Neural cell (in vitro differentiated cells): Measurements from ENCODE around the gene RGS1.

Experiments
- EP300 ChIP-seq: fragments of 450-650 bp; conservative IDR thresholded peaks from 2 replicates; pipeline ENCODE4 v1.6.1; 2014; ENCODE audit warnings: antibody characterized with exemption, mild to moderate bottlenecking, moderate library complexity; ENCODE audit not compliant: poor library complexity, severe bottlenecking
- EZH2 ChIP-seq: fragments of 200-600, 300-800 bp; shearing (Covaris generic), sonication (generic); IDR thresholded peaks from 2 replicates; pipeline ENCODE4 v1.6.1; 2014; ENCODE audit warnings: antibody characterized with exemption, low read length, borderline replicate concordance, mild to moderate bottlenecking; ENCODE audit not compliant: insufficient read depth, poor library complexity, severe bottlenecking
- POLR2AphosphoS5 ChIP-seq: IDR thresholded peaks from 2 replicates; pipeline ENCODE4 v1.6.1; 2012
- RAD21 ChIP-seq: fragments of 450-650 bp; conservative IDR thresholded peaks from 2 replicates; pipeline ENCODE4 v1.6.1; 2014; ENCODE audit warnings: antibody characterized with exemption, mild to moderate bottlenecking, moderate library complexity
- TF ChIP-seq, protein P1 (sequence below): IDR thresholded peaks from 2 replicates; pipeline ENCODE4 v1.6.1; 2012; ENCODE audit warnings: borderline replicate concordance
- TF ChIP-seq, protein P2 (sequence below): fragments of 450-650 bp; IDR thresholded peaks from 2 replicates; pipeline ENCODE4 v1.5.1; 2014; ENCODE audit warnings: antibody characterized with exemption, mild to moderate bottlenecking, moderate library complexity; ENCODE audit not compliant: poor library complexity, severe bottlenecking

DNA sequence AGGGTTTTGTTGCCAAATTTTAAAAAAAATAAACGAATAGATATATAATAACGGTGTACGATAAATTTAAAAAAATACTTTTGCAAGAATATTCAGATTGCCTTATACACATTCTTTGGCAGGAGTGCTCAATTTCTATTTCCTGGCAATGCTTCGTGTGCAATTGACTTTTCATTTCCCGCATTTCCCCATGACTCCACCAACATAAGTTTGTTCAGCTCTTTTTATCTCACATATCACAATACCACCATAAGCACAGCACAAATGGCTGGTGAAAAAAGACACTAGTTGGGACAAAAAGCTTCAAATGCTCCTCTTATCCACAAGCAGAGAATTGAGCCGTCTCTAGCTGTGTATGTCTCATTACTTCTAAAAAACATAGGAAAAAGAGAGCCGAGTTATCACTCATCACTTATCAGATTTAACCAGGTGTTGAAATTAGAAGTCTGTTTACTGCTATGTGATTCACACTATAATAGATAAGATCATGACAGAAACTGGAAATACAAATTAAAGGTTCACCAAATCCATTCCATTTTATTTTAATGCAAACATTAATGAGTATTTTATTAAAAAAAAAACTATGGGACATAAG is 28.9 kb upstream of the RGS1 start:
- TF ChIP-seq, protein P1, sequence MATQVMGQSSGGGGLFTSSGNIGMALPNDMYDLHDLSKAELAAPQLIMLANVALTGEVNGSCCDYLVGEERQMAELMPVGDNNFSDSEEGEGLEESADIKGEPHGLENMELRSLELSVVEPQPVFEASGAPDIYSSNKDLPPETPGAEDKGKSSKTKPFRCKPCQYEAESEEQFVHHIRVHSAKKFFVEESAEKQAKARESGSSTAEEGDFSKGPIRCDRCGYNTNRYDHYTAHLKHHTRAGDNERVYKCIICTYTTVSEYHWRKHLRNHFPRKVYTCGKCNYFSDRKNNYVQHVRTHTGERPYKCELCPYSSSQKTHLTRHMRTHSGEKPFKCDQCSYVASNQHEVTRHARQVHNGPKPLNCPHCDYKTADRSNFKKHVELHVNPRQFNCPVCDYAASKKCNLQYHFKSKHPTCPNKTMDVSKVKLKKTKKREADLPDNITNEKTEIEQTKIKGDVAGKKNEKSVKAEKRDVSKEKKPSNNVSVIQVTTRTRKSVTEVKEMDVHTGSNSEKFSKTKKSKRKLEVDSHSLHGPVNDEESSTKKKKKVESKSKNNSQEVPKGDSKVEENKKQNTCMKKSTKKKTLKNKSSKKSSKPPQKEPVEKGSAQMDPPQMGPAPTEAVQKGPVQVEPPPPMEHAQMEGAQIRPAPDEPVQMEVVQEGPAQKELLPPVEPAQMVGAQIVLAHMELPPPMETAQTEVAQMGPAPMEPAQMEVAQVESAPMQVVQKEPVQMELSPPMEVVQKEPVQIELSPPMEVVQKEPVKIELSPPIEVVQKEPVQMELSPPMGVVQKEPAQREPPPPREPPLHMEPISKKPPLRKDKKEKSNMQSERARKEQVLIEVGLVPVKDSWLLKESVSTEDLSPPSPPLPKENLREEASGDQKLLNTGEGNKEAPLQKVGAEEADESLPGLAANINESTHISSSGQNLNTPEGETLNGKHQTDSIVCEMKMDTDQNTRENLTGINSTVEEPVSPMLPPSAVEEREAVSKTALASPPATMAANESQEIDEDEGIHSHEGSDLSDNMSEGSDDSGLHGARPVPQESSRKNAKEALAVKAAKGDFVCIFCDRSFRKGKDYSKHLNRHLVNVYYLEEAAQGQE: no peak
- TF ChIP-seq RAD21 (no peak), EZH2 (no peak), POLR2AphosphoS5 (no peak), EP300 (no peak)
- TF ChIP-seq, protein P2, sequence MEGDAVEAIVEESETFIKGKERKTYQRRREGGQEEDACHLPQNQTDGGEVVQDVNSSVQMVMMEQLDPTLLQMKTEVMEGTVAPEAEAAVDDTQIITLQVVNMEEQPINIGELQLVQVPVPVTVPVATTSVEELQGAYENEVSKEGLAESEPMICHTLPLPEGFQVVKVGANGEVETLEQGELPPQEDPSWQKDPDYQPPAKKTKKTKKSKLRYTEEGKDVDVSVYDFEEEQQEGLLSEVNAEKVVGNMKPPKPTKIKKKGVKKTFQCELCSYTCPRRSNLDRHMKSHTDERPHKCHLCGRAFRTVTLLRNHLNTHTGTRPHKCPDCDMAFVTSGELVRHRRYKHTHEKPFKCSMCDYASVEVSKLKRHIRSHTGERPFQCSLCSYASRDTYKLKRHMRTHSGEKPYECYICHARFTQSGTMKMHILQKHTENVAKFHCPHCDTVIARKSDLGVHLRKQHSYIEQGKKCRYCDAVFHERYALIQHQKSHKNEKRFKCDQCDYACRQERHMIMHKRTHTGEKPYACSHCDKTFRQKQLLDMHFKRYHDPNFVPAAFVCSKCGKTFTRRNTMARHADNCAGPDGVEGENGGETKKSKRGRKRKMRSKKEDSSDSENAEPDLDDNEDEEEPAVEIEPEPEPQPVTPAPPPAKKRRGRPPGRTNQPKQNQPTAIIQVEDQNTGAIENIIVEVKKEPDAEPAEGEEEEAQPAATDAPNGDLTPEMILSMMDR: no peak
